GM23338 (cell line): ENCODE results near the gene VWA3B.
"Not testable (repeated sequence)": the region's sequence is repeated elsewhere in the genome, so short reads cannot be mapped to it uniquely, and the experiment has no call there.

Source experiments
- CTCF ChIP-seq, 2 experiments: fragments of 200-600 bp in 1 of 2; sonication (generic) in 1 of 2; conservative IDR thresholded peaks; 2 replicates each; pipeline versions ENCODE4 v1.5.1 to v1.6.1; 2016 to 2017; ENCODE audit warnings: antibody characterized with exemption in 2 of 2, low read depth in 2 of 2, mild to moderate bottlenecking in 2 of 2, moderate library complexity in 1 of 2
- POLR2AphosphoS5 ChIP-seq: IDR thresholded peaks from 2 replicates; pipeline ENCODE4 v1.6.1; 2016; ENCODE audit warnings: antibody characterized with exemption, low read depth
- REST ChIP-seq: IDR thresholded peaks from one replicate; pipeline ENCODE4 v1.6.1; 2018; ENCODE audit warnings: antibody characterized with exemption; ENCODE audit not compliant: unreplicated experiment

- not testable (repeated sequence) for TF ChIP-seq POLR2AphosphoS5; REST; CTCF (conservative IDR thresholded peaks at IDR 0.05; ENCODE audit: low read depth in 2 of 2)
Observed at GRCh38 chr2:98268225-98268624, 181.3 kb downstream of the VWA3B start.
